GM12892 (cell line): ENCODE measurements around the gene SLF2.
"Not testable (repeated sequence)": the region's sequence is repeated elsewhere in the genome, so short reads cannot be mapped to it uniquely, and the experiment has no call there.

Experiments
- DNase-seq: peaks from one replicate; pipeline ENCODE4 v3.0.0; 2011; ENCODE audit not compliant: insufficient read length
- FAIRE-seq: peaks from 2 replicates; lab custom pipeline; 2011; peaks lifted over from hg19 to GRCh38; lab: Jason Lieb, UNC
- POLR2A ChIP-seq: IDR thresholded peaks from 2 replicates; pipeline ENCODE4 v1.6.1; 2011; ENCODE audit warnings: low read depth, low read length, control low read depth
- POLR2AphosphoS5 ChIP-seq: IDR thresholded peaks from 2 replicates; pipeline ENCODE4 v1.6.1; 2011; ENCODE audit warnings: low read depth, low read length, control low read depth
- TAF1 ChIP-seq: IDR thresholded peaks from 2 replicates; pipeline ENCODE4 v1.6.1; 2011; ENCODE audit warnings: low read depth, mild to moderate bottlenecking, control low read depth, low read length, borderline replicate concordance

The SLF2 gene

GRCh38 chr10:100882671-100883311 is 30.0 kb upstream of the SLF2 start:
- TF ChIP-seq TAF1 (no peak), POLR2AphosphoS5 (no peak), POLR2A (no peak)
- FAIRE-seq: no peak
- no peak for DNase-seq

DNA sequence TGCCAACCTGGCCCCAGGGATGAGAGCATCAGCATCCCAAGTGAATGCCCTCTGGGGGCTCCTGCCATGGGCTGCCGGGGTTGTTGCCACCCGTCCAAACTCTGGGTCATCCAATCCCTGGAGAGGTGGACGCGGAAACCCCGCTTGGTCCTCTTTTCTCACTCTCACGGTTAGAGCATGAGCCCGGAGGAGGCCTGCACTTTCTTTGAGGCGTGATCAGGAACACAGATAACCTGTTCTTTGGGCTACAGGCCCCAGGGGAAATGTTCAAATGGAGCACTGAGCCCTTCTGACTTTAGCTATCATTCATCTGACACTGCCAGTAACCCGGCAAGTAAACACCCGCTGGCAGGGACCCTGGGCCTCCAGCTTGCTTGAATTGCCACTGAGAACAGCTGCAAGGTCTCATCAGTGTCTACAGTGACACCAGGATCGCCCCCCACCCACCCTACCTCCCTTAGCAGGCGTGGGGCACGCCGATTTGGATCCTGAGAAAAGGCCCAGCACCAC is 29.4 kb upstream of the SLF2 start:
- DNase-seq: no peak
- no peak for FAIRE-seq
- TF ChIP-seq TAF1 (no peak), POLR2A (no peak), POLR2AphosphoS5 (no peak)

DNA sequence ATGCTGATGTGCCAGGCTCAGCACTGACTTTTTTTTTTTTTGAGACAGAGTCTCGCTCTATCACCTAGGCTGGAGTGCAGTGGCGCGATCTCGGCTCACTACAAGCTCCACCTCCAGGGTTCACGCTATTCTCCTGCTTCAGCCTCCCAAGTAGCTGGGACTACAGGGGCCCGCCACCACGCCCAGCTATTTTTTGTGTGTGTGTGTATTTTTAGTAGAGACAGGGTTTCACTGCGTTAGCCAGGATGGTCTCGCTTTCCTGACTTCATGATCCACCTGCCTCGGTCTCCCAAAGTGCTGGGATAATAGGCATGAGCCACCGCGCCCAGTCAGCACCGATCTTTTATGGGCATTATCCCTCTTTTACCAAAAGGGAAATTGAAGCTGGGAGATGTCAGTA is 27.2 kb upstream of the SLF2 start:
- FAIRE-seq, DNase-seq: not testable (repeated sequence)

GRCh38 chr10:100886091-100886490 is 26.7 kb upstream of the SLF2 start:
- TF ChIP-seq POLR2AphosphoS5: no peak
- TF ChIP-seq POLR2A: no peak
- no peak for TF ChIP-seq TAF1
- FAIRE-seq: no peak
- no peak for DNase-seq

- DNase-seq (no peak), FAIRE-seq (no peak)
- TF ChIP-seq POLR2AphosphoS5: no peak
- TF ChIP-seq POLR2A: no peak
These were observed 26.2 kb upstream of the SLF2 start for GRCh38 chr10:100886521-100886920.

- DNase-seq: no peak
- TF ChIP-seq TAF1 (no peak), POLR2AphosphoS5 (no peak), POLR2A (no peak)
- no peak for FAIRE-seq
These were observed 25.8 kb upstream of the SLF2 start for GRCh38 chr10:100886963-100887362.

DNA sequence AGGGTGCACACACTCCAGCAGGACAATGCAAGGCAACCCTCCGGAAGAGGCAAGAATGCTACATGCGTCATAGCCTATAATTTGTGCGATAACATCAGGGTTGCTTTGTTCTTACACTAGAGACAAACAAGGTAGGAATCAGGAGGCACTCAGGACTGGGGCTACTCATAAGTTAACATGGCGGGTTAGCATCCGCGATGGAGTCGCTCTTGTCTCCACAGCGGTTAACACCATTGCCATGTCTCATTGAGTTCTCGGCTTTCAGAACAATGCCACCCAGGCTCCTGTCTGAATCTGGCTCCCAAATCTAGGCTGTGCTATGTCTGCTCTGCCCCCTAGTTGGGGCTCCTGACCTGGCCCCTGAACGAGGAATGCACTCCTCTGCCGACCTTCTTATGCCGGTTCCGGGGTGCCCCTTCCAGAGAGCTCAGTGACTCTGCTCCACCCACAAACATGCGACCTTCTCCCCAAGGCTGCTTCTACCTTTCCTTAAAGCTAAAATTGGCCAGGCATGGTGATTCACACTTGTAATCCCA is 24.9 kb upstream of the SLF2 start:
- DNase-seq (no peak), FAIRE-seq (no peak)
- TF ChIP-seq POLR2A: no peak
- TF ChIP-seq POLR2AphosphoS5: no peak
- no peak for TF ChIP-seq TAF1

GRCh38 chr10:100888957-100889356 is 23.8 kb upstream of the SLF2 start:
- DNase-seq (no peak), FAIRE-seq (no peak)
- no peak for TF ChIP-seq POLR2A
- TF ChIP-seq TAF1: no peak
- no peak for TF ChIP-seq POLR2AphosphoS5

DNA sequence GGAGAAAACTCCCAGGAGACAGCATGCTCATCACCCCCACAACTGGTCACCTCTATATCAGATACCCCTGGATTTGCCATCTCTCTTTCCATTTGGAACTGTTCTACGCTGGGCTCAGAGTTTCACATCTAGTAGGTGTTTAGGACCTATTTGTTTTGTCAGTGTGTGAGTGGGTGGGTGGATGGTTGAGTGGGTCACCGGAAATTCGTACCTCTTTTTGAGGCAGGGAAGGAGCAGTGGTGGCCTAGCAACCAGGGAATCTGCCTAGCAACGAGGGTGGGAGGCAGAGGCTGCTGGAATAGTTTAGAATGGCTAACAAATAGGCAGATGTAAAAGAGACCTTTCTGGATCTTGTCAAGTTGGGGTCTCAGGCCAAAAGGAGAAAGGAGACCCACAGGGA is 23.2 kb upstream of the SLF2 start:
- no peak for TF ChIP-seq TAF1
- no peak for TF ChIP-seq POLR2AphosphoS5
- TF ChIP-seq POLR2A: no peak
- no peak for DNase-seq
- no peak for FAIRE-seq

GRCh38 chr10:100890141-100890672 is 22.6 kb upstream of the SLF2 start:
- FAIRE-seq (no peak), DNase-seq (no peak)
- TF ChIP-seq POLR2A (no peak), POLR2AphosphoS5 (no peak), TAF1 (no peak)

- TF ChIP-seq TAF1: no peak
- TF ChIP-seq POLR2A: no peak
- TF ChIP-seq POLR2AphosphoS5: no peak
- FAIRE-seq (no peak), DNase-seq (no peak)
These were observed 22.0 kb upstream of the SLF2 start for GRCh38 chr10:100890673-100891317.

GRCh38 chr10:100894033-100894432 is 18.7 kb upstream of the SLF2 start:
- TF ChIP-seq TAF1 (no peak), POLR2AphosphoS5 (no peak), POLR2A (no peak)
- DNase-seq (no peak), FAIRE-seq (no peak)

GRCh38 chr10:100894589-100895294 is 18.0 kb upstream of the SLF2 start:
- FAIRE-seq (no peak), DNase-seq (no peak)
- TF ChIP-seq POLR2A (no peak), POLR2AphosphoS5 (no peak), TAF1 (no peak)
